MM.1S (cell line): ENCODE data around the gene KCNJ15.

Source experiments
- DNase-seq: peaks from one replicate; pipeline ENCODE4 v3.0.0-alpha.2; 2015
- H2AFZ ChIP-seq: fragments of 300-600 bp; sonication (generic); 2 replicates; pipeline ENCODE4 v1.6.0; 2016; ENCODE audit warnings: antibody characterized with exemption, low read length
- H3F3A ChIP-seq: fragments of 300-600 bp; sonication (generic); 2 replicates; pipeline ENCODE4 v1.6.1; 2016; ENCODE audit warnings: mild to moderate bottlenecking, antibody characterized with exemption, low read length, moderate library complexity, mixed read lengths; ENCODE audit not compliant: insufficient read depth
- H3K27ac ChIP-seq: fragments of 300-600 bp; sonication (generic); 2 replicates; pipeline ENCODE4 v1.5.1; 2016; ENCODE audit warnings: mild to moderate bottlenecking, low read length
- H3K27me3 ChIP-seq: fragments of 300-600 bp; sonication (generic); replicated peaks from 2 replicates; pipeline ENCODE4 v1.6.0; 2016; ENCODE audit warnings: low read length; ENCODE audit not compliant: insufficient read depth
- H3K36me3 ChIP-seq: fragments of 300-600 bp; sonication (generic); replicated peaks from 2 replicates; pipeline ENCODE4 v1.6.1; 2016; ENCODE audit warnings: mild to moderate bottlenecking, low read length, mixed read lengths; ENCODE audit not compliant: insufficient read depth
- H3K4me1 ChIP-seq: fragments of 300-600 bp; sonication (generic); 2 replicates; pipeline ENCODE4 v1.6.1; 2016; ENCODE audit warnings: low read length, mixed read lengths
- H3K4me2 ChIP-seq: fragments of 300-600 bp; sonication (generic); 2 replicates; pipeline ENCODE4 v1.6.0; 2016; ENCODE audit warnings: low read depth, low read length
- H3K4me3 ChIP-seq: fragments of 300-600 bp; sonication (generic); 2 replicates; pipeline ENCODE4 v1.5.1; 2016; ENCODE audit warnings: low read length, mixed read lengths
- H3K79me2 ChIP-seq: fragments of 300-600 bp; sonication (generic); 2 replicates; pipeline ENCODE4 v1.6.1; 2016; ENCODE audit warnings: mixed run types, low read length, mixed read lengths
- H3K9ac ChIP-seq: fragments of 300-600 bp; sonication (generic); 2 replicates; pipeline ENCODE4 v1.6.1; 2016; ENCODE audit warnings: low read length, mixed read lengths
- H3K9me2 ChIP-seq: fragments of 300-600 bp; sonication (generic); replicated peaks from 2 replicates; pipeline ENCODE4 v1.6.1; 2016; ENCODE audit warnings: mild to moderate bottlenecking, low read length, mixed read lengths; ENCODE audit not compliant: insufficient read depth
- H3K9me3 ChIP-seq: fragments of 300-600 bp; sonication (generic); replicated peaks from 2 replicates; pipeline ENCODE4 v1.6.1; 2016; ENCODE audit warnings: mild to moderate bottlenecking, low read length, mixed read lengths; ENCODE audit not compliant: insufficient read depth
- H4K20me1 ChIP-seq: fragments of 300-600 bp; sonication (generic); 2 replicates; pipeline ENCODE4 v1.6.1; 2016; ENCODE audit warnings: mild to moderate bottlenecking, low read length, moderate library complexity, mixed read lengths; ENCODE audit not compliant: insufficient read depth
- CTCF ChIP-seq: fragments of 300-600 bp; sonication (generic); IDR thresholded peaks from 2 replicates; pipeline ENCODE4 v1.5.1; 2016; ENCODE audit warnings: antibody characterized with exemption, low read length, mixed read lengths
- EZH2phosphoT487 ChIP-seq: fragments of 300-600 bp; sonication (generic); IDR thresholded peaks from 2 replicates; pipeline ENCODE4 v1.6.1; 2018; ENCODE audit warnings: antibody characterized with exemption, low read length

The KCNJ15 gene

GRCh38 chr21:38355992-38356781 is 99.4 kb downstream of the KCNJ15 start:
- H3K4me2 ChIP-seq: no peak overlapping the region
- no peak overlapping the region for H3K27ac ChIP-seq
- no peaks in the 10 kb centered on the region for H3F3A ChIP-seq

More at GRCh38 chr21:38355992-38356781, 99.4 kb downstream of the KCNJ15 start:
- H3K9me2 ChIP-seq: no peaks in the 10 kb centered on the region
- H3K9me3 ChIP-seq: no peaks in the 10 kb centered on the region
- no peaks in the 10 kb centered on the region for H4K20me1 ChIP-seq
- H3K79me2 ChIP-seq: no peaks in the 10 kb centered on the region
- 0 out of 2 replicates have a peak, but pooled peaks cover 2% of the 10 kb centered on the region for H3K4me1 ChIP-seq
- TF ChIP-seq EZH2phosphoT487 (no peak), CTCF (peak; percentile 100; the same call in 1 of the 2 replicates)
- H3K36me3 ChIP-seq: no peaks in the 10 kb centered on the region
- H3K9ac ChIP-seq: no peak overlapping the region
- peak; percentile 82 for DNase-seq
- peak overlapping the region; percentile 38 for H2AFZ ChIP-seq
- H3K27me3 ChIP-seq: no peaks in the 10 kb centered on the region
- no peak overlapping the region for H3K4me3 ChIP-seq
